Measurements from ENCODE around the gene SPTLC3.

The SPTLC3 gene

GRCh38 chr20:13098720-13099355, 90.1 kb downstream of the SPTLC3 start:
- no peak for TF ChIP-seq CTCF (IDR thresholded peaks at IDR 0.05; ENCODE audit: borderline replicate concordance, control extremely low read depth, extremely low read depth, insufficient read depth, missing control alignments)
- in situ Hi-C loops (cut with MboI; ENCODE audit: low sequenced_read_pairs, unreplicated experiment) = no loop called here
- no peak for DNase-seq (ENCODE audit: low spot score)

- no peak for TF ChIP-seq CTCF (IDR thresholded peaks at IDR 0.05; ENCODE audit: borderline replicate concordance, control extremely low read depth, extremely low read depth, insufficient read depth, missing control alignments)
- no peak for DNase-seq (ENCODE audit: low spot score)
- in situ Hi-C loops (cut with MboI; ENCODE audit: low sequenced_read_pairs, unreplicated experiment) = loop anchor here (10.0 to 25.0 kb wide), 2 partner anchors 175 to 438 kb away; no protein-coding TSS in a partner anchor
Observed at GRCh38 chr20:13099676-13100075, 90.9 kb downstream of the SPTLC3 start.

DNA sequence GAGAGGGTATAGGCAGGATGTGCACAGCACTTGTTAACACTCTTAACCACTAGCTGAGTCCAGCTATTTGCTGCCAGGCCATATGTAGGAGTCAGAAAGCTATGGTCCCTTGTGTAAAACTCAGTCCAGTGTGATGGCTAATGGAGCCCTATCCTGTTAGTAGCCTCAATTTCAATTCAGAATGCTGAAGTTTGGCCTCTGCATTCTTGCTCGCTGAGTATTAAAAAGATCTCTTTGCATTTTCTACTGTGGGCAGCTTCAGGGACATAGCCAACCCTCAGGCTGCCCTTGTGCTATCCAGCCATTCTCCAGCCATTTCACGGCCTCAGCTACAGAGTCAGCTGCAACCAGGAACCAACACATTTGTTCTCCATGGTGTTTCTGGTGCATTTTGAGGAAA, 92.5 kb downstream of the SPTLC3 start:
- no peak for TF ChIP-seq CTCF (IDR thresholded peaks at IDR 0.05; ENCODE audit: borderline replicate concordance, control extremely low read depth, extremely low read depth, insufficient read depth, missing control alignments)
- in situ Hi-C loops (cut with MboI; ENCODE audit: low sequenced_read_pairs, unreplicated experiment) = loop anchor here (10.0 to 25.0 kb wide), 2 partner anchors 176 to 436 kb away; no protein-coding TSS in a partner anchor

DNA sequence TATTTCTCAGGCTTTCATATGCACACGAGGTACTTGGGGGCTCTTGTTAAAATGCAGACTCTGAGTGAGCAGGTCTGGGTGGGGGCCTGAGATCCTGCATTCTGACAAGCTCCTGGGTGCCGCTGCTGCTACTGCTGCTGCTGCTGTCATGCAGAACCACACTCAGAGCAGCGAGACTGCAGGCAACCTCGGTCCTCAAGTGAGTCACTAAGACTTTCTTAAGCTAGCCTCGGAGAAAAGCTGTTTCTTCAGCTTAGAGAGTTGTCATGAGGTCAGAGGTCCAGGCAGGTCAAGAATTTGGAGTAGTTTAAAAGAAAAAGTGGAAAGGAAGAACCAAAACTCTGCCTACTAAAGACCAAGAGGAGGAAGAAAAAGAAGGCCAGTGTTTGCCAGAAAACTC, 92.9 kb downstream of the SPTLC3 start:
- in situ Hi-C loops (cut with MboI; ENCODE audit: low sequenced_read_pairs, unreplicated experiment) = loop anchor here (10.0 to 25.0 kb wide), 2 partner anchors 177 to 436 kb away; no protein-coding TSS in a partner anchor
- DNase-seq (ENCODE audit: low spot score) = no peak
- TF ChIP-seq CTCF (IDR thresholded peaks at IDR 0.05; ENCODE audit: borderline replicate concordance, control extremely low read depth, extremely low read depth, insufficient read depth, missing control alignments) = no peak

More for the DNA sequence above, 92.5 kb downstream of the SPTLC3 start:
- no peak for DNase-seq (ENCODE audit: low spot score)

DNA sequence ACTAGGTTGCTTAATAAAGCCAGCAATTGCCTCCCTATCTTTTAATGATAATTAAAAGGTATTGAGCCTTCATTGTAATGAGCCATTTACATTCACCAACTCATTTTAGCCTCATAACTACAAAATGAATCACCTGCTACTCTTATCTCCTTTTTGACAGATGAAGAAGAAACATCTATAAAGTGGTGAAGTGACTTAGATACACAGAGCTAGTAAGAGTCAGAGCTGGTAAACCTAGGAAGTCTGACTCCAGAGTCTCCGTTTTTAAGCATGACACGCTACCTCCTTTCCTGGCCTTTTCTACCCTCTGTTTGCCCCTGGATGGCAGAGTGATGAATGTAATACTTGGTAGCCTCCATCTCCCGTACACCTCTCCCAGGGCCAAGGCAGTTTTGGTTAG, 93.5 kb downstream of the SPTLC3 start:
- TF ChIP-seq CTCF (IDR thresholded peaks at IDR 0.05; ENCODE audit: borderline replicate concordance, control extremely low read depth, extremely low read depth, insufficient read depth, missing control alignments) = no peak
- DNase-seq (ENCODE audit: low spot score) = no peak
- in situ Hi-C loops (cut with MboI; ENCODE audit: low sequenced_read_pairs, unreplicated experiment) = loop anchor here (10.0 to 25.0 kb wide), 2 partner anchors 177 to 435 kb away; no protein-coding TSS in a partner anchor

- no peak for DNase-seq (ENCODE audit: low spot score)
- no peak for TF ChIP-seq CTCF (IDR thresholded peaks at IDR 0.05; ENCODE audit: borderline replicate concordance, control extremely low read depth, extremely low read depth, insufficient read depth, missing control alignments)
- in situ Hi-C loops (cut with MboI; ENCODE audit: low sequenced_read_pairs, unreplicated experiment) = loop anchor here (10.0 to 25.0 kb wide), 2 partner anchors 178 to 435 kb away; no protein-coding TSS in a partner anchor
Observed at GRCh38 chr20:13102694-13103093, 93.9 kb downstream of the SPTLC3 start.
